ENCODE measurements around the gene DLGAP1. TPM values are rescaled to one million over a fixed set of nuclear protein-coding genes. Genes with fewer than 3 reads are reported as not detected.

DLGAP1 gene
- total and polyA plus RNA-seq, 3 donors from 2014 or later: 18.6 to 93.8 (median 69.1) TPM

- DNase-seq: no peak
- Histone ChIP-seq H3K9me3 (no peaks in the 10 kb centered on the region), H3K4me1 (no peaks in the 10 kb centered on the region), H3K4me3 (no peak overlapping the region), H3K27ac (no peak overlapping the region), H3K36me3 (ENCODE audit: low read depth, missing control alignments) (no peaks in the 10 kb centered on the region), H3K27me3 (no peaks in the 10 kb centered on the region)
- WGBS, 2 donors: 97 to 98% methylated on average over 4 of the region's 4 CpGs
- TF ChIP-seq POLR2A (IDR thresholded peaks at IDR 0.05) (no peak), CTCF (IDR thresholded peaks at IDR 0.05) (no peak)
- intact Hi-C loops (cut with DNase I; ENCODE audit: low total_unique reads): no loop called here
Observed at GRCh38 chr18:3979024-3979423, 476.1 kb downstream of the DLGAP1 start.

GRCh38 chr18:3973191-3973850 lies 481.8 kb downstream of the DLGAP1 start:
- H3K4me1 ChIP-seq: no peaks in the 10 kb centered on the region
- intact Hi-C loops (cut with DNase I; ENCODE audit: low total_unique reads): no loop called here
- H3K27me3 ChIP-seq: no peaks in the 10 kb centered on the region
- 59 to 67% methylated on average over 5 of the region's 5 CpGs for WGBS, 2 donors
- no peaks in the 10 kb centered on the region for H3K9me3 ChIP-seq
- H3K36me3 ChIP-seq (ENCODE audit: low read depth, missing control alignments): no peaks in the 10 kb centered on the region
- H3K4me3 ChIP-seq: no peak overlapping the region
- DNase-seq: no peak
- TF ChIP-seq CTCF (IDR thresholded peaks at IDR 0.05) (no peak), POLR2A (IDR thresholded peaks at IDR 0.05) (no peak)
- H3K27ac ChIP-seq: no peak overlapping the region

GRCh38 chr18:3972291-3972930 lies 482.7 kb downstream of the DLGAP1 start:
- H3K36me3 ChIP-seq (ENCODE audit: low read depth, missing control alignments): no peaks in the 10 kb centered on the region
- no peak overlapping the region for H3K27ac ChIP-seq
- H3K27me3 ChIP-seq: no peaks in the 10 kb centered on the region
- H3K4me3 ChIP-seq: no peak overlapping the region
- WGBS, 2 donors: 89 to 94% methylated on average over 6 of the region's 6 CpGs
- no peaks in the 10 kb centered on the region for H3K9me3 ChIP-seq
- no peak for DNase-seq
- no peaks in the 10 kb centered on the region for H3K4me1 ChIP-seq
- no peak for TF ChIP-seq CTCF (IDR thresholded peaks at IDR 0.05)
- intact Hi-C loops (cut with DNase I; ENCODE audit: low total_unique reads): no loop called here

GRCh38 chr18:3970929-3971328 lies 484.2 kb downstream of the DLGAP1 start:
- intact Hi-C loops (cut with DNase I; ENCODE audit: low total_unique reads): no loop called here
- peak; percentile 69 for DNase-seq

More at GRCh38 chr18:3970929-3971328, 484.2 kb downstream of the DLGAP1 start:
- TF ChIP-seq POLR2A (IDR thresholded peaks at IDR 0.05) (no peak), CTCF (IDR thresholded peaks at IDR 0.05) (peak in 2 of 3 experiments; percentile 21 to 42)
- Histone ChIP-seq H3K4me3 (no peak overlapping the region), H3K27ac (no peak overlapping the region), H3K9me3 (no peaks in the 10 kb centered on the region), H3K27me3 (no peaks in the 10 kb centered on the region), H3K36me3 (ENCODE audit: low read depth, missing control alignments) (no peaks in the 10 kb centered on the region), H3K4me1 (no peaks in the 10 kb centered on the region)
- WGBS, 2 donors: 37 to 58% methylated on average over 2 of the region's 2 CpGs

All from testis (tissue), 3 donors.